Stimulated activated CD4-positive, alpha-beta T cell treated with anti-CD3 and anti-CD28 coated beads, Interleukin-1b, Interleukin-23, amount 100 ng/mL, for 1 hour (primary cell): ENCODE measurements around the gene PPP1R14C.

Source experiments
- DNase-seq, 2 donors: peaks; one replicate each; pipeline ENCODE4 v3.0.0-alpha.2; 2020; ENCODE audit warnings: low read depth in 2 of 2

The PPP1R14C gene

GRCh38 chr6:150195996-150196417, 53.2 kb downstream of the PPP1R14C start:
- no peak for DNase-seq

DNA sequence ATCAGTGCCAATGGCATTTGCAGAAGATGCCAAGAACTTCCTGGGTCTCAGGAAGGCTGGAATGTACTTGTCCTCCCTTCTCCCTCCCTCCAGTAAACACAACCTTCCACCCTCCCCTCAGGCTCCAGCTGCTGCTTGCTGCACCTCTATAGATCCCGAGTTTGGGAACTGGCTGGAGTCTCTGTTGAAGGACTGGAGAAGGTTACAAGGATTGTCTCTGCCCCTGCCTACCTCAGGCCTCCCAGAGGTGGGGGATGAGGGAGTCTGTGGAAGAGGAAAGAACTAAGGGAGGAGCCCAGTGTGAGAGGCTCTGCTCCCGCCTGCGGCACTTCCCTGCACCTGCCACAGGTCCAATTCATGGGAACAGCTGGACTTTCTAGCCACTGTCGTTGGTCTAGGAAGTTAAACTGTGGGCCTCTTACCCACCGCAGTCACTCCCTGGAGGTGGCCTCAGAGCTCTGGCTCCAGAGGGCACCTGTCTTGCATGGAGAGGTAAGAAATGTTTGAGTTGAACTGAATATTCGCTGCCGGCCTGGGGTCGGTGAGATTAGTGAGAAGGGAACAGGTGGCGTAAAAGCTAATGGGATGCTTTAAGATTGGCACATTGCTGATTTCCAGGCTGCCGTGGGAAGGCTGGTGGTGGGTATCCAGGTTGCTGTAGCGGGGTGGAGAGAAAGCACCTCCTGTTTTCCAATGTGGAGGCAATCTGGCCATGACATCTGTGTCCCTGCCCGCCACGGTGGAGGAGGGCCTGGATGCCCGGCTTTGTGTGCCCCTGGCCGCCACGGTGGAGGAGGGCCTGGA, 54.3 kb downstream of the PPP1R14C start:
- DNase-seq = no peak

GRCh38 chr6:150198532-150198931, 55.7 kb downstream of the PPP1R14C start:
- DNase-seq = no peak

DNA sequence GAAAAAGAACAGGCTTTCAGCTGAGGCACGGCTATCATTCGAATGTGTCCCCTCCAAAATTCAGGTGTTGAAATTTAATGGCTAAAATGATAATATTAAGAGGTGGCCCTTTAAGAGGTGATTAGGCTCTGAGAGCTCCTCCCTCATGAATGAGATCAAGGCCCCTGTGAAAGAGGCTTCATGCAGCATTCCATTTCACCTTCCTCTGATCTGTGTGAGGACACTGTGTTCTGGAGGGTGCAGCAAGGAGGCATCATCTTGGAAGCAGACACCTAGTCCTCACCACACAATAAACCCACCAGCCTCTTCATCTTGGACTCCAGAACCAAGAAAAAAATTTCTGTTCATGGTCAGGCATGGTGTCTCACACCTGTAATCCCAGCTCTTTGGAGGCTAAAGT, 56.4 kb downstream of the PPP1R14C start:
- no peak for DNase-seq

DNA sequence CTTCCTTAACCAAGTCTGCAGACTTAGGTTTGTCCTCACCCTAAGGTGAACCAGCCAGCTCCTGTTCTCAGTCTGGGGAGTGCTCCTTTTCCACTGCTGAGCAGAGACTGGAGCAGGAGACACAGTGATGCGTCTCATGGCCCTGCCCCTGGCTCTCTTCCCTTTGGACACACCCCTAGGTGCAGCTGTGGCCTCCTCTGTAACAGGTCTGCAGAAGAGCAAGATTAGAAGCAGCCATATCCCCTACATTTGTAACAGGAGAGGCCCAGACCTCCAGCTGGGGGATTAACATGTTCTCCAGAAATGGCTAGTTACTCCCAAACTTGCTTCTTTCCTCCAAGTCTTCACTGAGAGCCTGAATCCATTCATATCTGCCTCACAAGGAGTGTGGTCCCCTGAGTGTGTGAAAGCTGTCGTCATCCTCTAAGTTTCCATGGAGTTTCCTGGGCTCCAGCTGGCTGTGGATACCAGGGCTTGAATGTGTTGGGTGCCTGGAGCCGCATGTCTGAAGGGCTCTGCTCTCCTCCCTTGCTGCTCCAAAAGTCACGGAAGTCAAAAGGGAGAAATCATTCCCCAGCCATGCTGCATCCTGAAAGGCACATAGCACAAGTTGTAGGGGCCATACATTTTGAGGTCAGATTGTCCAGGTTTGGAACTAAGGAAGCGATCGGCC, 57.7 kb downstream of the PPP1R14C start:
- DNase-seq = no peak

DNA sequence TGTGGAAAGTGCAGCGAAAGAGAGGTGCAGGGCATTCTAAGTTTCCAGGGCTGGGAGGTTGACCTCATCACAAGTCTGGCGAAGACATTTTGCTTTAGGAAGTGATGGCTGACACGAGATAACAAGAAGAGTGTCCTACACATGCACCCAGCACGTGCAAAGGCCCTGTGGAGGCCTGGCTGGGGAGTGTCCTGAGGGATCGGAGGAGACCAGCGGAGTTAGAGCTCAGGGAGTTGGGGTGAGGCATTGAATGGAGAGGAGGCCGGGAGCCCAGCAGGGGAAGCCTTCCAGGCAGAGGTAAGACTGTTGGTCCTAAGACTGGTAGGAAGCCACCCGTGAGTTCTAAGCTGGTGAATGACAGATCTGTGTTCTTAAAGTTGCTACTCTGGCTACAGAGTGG, 58.4 kb downstream of the PPP1R14C start:
- no peak for DNase-seq

GRCh38 chr6:150201772-150202329, 59.0 kb downstream of the PPP1R14C start:
- DNase-seq = no peak

GRCh38 chr6:150202404-150202803, 59.6 kb downstream of the PPP1R14C start:
- no peak for DNase-seq

DNA sequence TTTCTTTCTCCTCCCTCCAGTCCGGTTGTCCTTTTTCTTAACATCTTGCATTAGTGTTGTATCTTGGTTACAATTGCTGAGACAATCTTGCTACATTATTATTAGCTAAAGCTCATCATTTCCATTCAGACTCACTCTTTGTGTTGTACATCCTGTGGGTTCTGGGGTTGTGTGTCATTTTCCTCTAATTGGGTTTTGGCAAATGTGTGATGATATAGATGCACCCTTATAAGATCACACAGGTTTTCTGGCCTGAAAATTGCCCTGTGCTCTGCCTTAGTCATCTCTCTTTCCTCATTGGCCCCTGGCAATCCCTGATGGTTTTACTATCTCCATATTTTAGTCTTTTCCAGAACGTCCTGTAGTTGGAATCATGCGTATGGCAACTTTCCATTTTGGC, 60.1 kb downstream of the PPP1R14C start:
- no peak for DNase-seq

- DNase-seq = no peak
Measured at GRCh38 chr6:150203378-150203777, 60.5 kb downstream of the PPP1R14C start.

GRCh38 chr6:150203871-150204545, 61.2 kb downstream of the PPP1R14C start:
- DNase-seq = no peak

GRCh38 chr6:150204705-150205472, 62.0 kb downstream of the PPP1R14C start:
- DNase-seq = no peak

GRCh38 chr6:150207931-150208570, 65.2 kb downstream of the PPP1R14C start:
- no peak for DNase-seq

DNA sequence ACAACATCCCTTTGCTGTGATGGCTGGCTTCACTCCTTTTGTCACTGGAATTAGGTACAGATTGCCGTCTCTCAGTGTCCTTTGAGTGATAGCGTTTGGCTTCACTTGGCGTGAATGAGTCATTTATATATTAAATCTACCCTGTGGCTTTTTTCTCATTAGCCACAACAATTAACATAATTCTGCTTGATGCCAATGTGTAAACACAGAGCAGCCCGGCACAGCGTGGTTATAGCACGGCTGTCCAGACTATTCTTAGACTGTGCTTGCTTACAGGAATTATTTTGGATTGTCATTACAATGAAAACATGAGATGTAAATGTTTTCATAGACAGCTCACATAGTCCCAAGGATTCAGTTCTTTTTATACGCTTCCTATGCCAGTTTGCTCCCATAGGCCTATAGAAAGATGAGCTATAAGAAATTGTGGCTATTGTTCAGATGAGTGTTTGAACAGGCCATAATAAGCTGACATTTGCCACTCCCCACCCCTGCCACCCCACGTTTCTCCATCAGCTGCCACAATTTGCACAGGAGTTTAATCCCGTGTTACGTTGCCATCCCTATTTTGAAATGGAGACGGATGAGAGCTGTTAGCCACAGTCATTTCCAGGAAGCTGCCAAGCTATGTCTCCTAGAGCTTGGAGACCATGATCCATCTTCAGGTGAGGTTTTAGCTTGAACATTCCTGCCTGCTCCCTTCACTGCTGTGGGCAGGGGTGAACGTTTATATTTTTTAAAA, 65.9 kb downstream of the PPP1R14C start:
- DNase-seq = no peak

GRCh38 chr6:150209415-150209814, 66.6 kb downstream of the PPP1R14C start:
- DNase-seq = no peak

DNA sequence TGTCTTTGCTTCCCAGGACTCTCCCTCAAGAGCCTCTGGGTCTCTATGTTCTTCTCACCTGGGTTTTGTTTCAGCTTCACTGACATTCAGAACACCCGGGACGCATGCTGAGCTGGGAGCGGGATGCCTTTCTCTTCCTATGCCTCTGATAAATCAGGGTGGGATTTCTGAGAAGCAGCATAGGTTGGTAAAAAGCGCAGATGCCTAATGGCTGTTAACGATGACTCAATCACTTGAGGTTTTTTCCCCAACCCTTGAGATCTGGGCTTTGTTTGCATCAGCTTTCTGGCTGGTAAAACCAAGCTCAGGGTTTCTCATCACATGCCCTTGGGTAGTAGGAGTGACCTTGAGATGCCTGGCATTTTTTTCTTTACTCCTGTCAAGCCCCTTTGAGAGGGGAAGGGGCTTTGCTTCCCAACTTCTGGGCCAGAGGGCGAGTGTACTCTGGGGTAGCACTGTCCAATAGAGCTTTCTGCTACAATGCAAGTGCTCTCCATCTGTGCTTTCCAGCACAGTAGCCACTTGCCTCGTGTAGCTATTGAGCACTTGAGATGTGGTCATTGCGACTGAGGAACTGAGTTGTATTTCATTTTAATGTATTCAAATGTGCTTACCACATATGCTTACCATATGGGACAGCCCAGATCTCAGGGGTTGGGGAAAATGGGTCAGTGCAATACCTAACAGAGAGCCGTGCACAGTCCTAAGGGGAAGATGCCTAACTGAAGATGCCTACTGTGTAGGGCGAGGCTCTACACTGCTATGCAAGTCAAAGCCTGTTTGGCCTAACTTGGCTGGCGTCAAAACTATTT, 69.1 kb downstream of the PPP1R14C start:
- DNase-seq = no peak

DNA sequence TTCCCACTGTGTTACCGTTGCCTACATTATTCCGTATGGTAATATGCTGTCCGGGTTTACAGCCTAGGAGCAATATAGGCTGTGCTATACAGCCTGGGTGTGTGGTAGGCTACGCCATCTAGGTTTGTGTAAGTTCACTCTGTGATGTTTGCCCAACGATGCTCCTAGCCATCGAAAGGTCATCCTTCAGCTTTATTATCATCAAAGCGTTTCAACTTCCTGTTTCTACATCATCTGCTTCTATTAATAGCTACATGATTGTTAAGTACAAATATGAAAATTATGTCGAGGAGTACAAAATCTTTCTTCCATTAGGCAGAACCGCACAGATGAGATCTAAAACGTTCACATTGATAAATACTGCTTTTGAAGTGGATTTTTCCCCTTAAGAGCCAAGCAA, 69.9 kb downstream of the PPP1R14C start:
- no peak for DNase-seq

DNA sequence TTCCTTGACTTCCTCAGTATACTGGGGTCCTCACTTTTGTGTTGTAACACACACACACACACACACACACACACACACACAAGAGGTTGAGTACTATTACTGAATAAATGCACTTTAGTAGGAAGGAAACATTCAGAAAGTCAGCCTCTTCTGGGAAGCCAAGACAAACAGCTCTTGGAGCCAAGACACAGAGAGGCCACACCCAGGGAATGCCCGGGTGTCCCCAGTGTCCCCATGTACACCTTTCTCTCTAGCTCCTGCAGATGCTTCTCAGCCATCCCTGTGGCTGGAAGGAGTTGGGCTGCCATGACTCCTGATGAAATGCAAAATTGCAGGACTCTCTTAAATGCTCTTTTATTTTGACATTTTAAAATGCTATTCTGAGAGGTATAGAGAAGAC, 70.5 kb downstream of the PPP1R14C start:
- no peak for DNase-seq

DNA sequence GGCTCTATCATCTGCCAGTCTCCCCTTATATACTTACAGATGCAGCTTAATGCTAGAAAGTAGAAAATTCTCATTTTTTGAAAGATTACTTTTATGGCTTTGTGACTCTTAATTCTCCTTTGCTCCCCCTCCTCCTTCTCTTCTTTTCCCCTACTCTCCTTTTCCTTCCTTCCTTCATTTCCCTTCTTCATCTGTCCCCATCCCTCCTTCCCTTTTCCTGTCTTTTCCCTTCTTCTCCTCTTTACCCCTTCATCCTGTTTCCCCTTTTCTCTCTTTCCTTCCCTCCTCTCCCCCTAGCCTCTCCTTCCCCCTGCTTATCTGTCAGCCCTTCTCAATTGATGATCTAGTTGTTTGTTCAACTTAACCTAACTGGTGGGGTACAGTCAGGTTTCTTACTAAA, 71.5 kb downstream of the PPP1R14C start:
- DNase-seq = no peak
